ENCODE data around the gene DDIT3.
A peak's percentile ranks its signal among the peaks of the same experiment; 100 is the strongest.
"Not testable (repeated sequence)": the region's sequence is repeated elsewhere in the genome, so short reads cannot be mapped to it uniquely, and the experiment has no call there.

DDIT3 gene

GRCh38 chr12:57524814-57525614, 4.7 kb upstream of the DDIT3 start:
- DNase-seq, result no peak

- DNase-seq, result peak; percentile 21
These were observed 3.6 kb upstream of the DDIT3 start for GRCh38 chr12:57523706-57524614.

- peak; percentile 55 for DNase-seq
These were observed 2.8 kb upstream of the DDIT3 start for GRCh38 chr12:57522887-57523705.

- DNase-seq, result peak; percentile 93
These were observed 1.9 kb upstream of the DDIT3 start, which contains the start of gene MBD6 for GRCh38 chr12:57522011-57522886. Gene MBD6, plus strand, starts transcription at chr12:57522824. Its CDS starts 1,480 bp downstream, at chr12:57524304.

- peak; percentile 42 for DNase-seq
These were observed 1.3 kb upstream of the DDIT3 start for GRCh38 chr12:57521525-57522010.

GRCh38 chr12:57519796-57520052, 590 bp downstream of the DDIT3 start:
- peak; percentile 47 for DNase-seq

- peak; percentile 35 for DNase-seq
These were observed 1.2 kb downstream of the DDIT3 start for GRCh38 chr12:57518920-57519795.

- no peak for DNase-seq
These were observed 2.0 kb downstream of the DDIT3 start for GRCh38 chr12:57518176-57518919.

GRCh38 chr12:57517718-57518117, 2.6 kb downstream of the DDIT3 start:
- DNase-seq, result not testable (repeated sequence)

- no peak for DNase-seq
These were observed 3.1 kb downstream of the DDIT3 start for GRCh38 chr12:57517187-57517586.

- DNase-seq, result no peak
These were observed 3.6 kb downstream of the DDIT3 start for GRCh38 chr12:57516617-57517153.

- no peak for DNase-seq
These were observed 4.3 kb downstream of the DDIT3 start for GRCh38 chr12:57515934-57516541.

GRCh38 chr12:57515408-57515933, 4.8 kb downstream of the DDIT3 start:
- DNase-seq, result no peak

- DNase-seq, result no peak
These were observed 5.5 kb downstream of the DDIT3 start for GRCh38 chr12:57514720-57515407.

GRCh38 chr12:57514246-57514645, 6.1 kb downstream of the DDIT3 start:
- DNase-seq, result not testable (repeated sequence)

GRCh38 chr12:57513677-57514076, 6.6 kb downstream of the DDIT3 start:
- not testable (repeated sequence) for DNase-seq

- no peak for DNase-seq
These were observed 7.0 kb downstream of the DDIT3 start for GRCh38 chr12:57513266-57513665.

GRCh38 chr12:57512665-57513064, 7.6 kb downstream of the DDIT3 start:
- no peak for DNase-seq
